Renal cortical epithelial cell (primary cell): ENCODE data around the gene CACNB1. TPM values are rescaled to one million over a fixed set of nuclear protein-coding genes. Genes with fewer than 3 reads are reported as not detected.

Source experiments
- DNase-seq: peaks from one replicate; pipeline ENCODE4 v3.0.0-alpha.2; 2011; ENCODE audit warnings: low read depth
- total RNA-seq: library from RNA; depleted of rRNA; stranded (reverse); fragments of >200 nt; gene quantifications from 2 replicates; pipeline ENCODE4 v1.2.3, GENCODE V29; 2014

The CACNB1 gene
- 4.3 and 5.4 TPM in 2 replicates for total RNA-seq

GRCh38 chr17:39197380-39198185, at the start of gene CACNB1:
TSS of gene CACNB1 (minus strand) at chr17:39197669. CDS start at chr17:39197495, 174 bp downstream.
- peak; percentile 24 for DNase-seq

GRCh38 chr17:39246274-39246673, 48.8 kb upstream of the CACNB1 start:
- no peak for DNase-seq

- DNase-seq: peak; percentile 64
Observed at GRCh38 chr17:39244600-39245570, 47.4 kb upstream of the CACNB1 start.

GRCh38 chr17:39244016-39244599, 46.6 kb upstream of the CACNB1 start:
- no peak for DNase-seq

GRCh38 chr17:39243155-39243554, 45.7 kb upstream of the CACNB1 start:
- DNase-seq: no peak

GRCh38 chr17:39240631-39241030, 43.2 kb upstream of the CACNB1 start:
- DNase-seq: no peak

- no peak for DNase-seq
Observed at GRCh38 chr17:39239640-39240314, 42.3 kb upstream of the CACNB1 start.

GRCh38 chr17:39238311-39238972, 41.0 kb upstream of the CACNB1 start:
- peak; percentile 69 for DNase-seq

GRCh38 chr17:39237586-39237985, 40.1 kb upstream of the CACNB1 start:
- DNase-seq: no peak

GRCh38 chr17:39236981-39237441, 39.5 kb upstream of the CACNB1 start:
- DNase-seq: no peak

- DNase-seq: no peak
Observed at GRCh38 chr17:39236450-39236927, 39.0 kb upstream of the CACNB1 start.

GRCh38 chr17:39235555-39236449, 38.3 kb upstream of the CACNB1 start:
- DNase-seq: peak; percentile 65

GRCh38 chr17:39231591-39232551, 34.4 kb upstream of the CACNB1 start:
- no peak for DNase-seq

GRCh38 chr17:39231091-39231561, 33.7 kb upstream of the CACNB1 start:
- DNase-seq: peak; percentile 33

- no peak for DNase-seq
Observed at GRCh38 chr17:39230361-39230760, 32.9 kb upstream of the CACNB1 start.

- DNase-seq: no peak
Observed at GRCh38 chr17:39229274-39229913, 31.9 kb upstream of the CACNB1 start.

GRCh38 chr17:39227364-39227919, 30.0 kb upstream of the CACNB1 start:
- no peak for DNase-seq
